SK-N-SH (cell line): ENCODE results near the gene MAD1L1. TPM values are rescaled to one million over a fixed set of nuclear protein-coding genes. Genes with fewer than 3 reads are reported as not detected.

Experiments
- CTCF ChIA-PET: fragments of 300-600, 350-600 bp; formaldehyde crosslinking; extraction: SDS; loops from one replicate; lab custom pipeline; 2021; lab: Yijun Ruan, JAX
- POLR2A ChIA-PET: fragments of 350-600 bp; sonication (Branson Sonifier 250); formaldehyde crosslinking; extraction: SDS; loops from one replicate; lab custom pipeline; 2020; ENCODE audit warnings: antibody characterized with exemption, inconsistent platforms; lab: Yijun Ruan, JAX
- DNase-seq: peaks from one replicate; pipeline ENCODE4 v3.0.0; 2012
- H2AFZ ChIP-seq: fragments of 200-600 bp; sonication (generic); 2 replicates; pipeline ENCODE4 v1.8.1; 2016; ENCODE audit warnings: antibody characterized with exemption, mild to moderate bottlenecking, low read depth
- H3F3A ChIP-seq: fragments of 200-600 bp; sonication (generic); replicated peaks from 2 replicates; pipeline ENCODE3; 2016; ENCODE audit warnings: antibody characterized with exemption, mild to moderate bottlenecking; ENCODE audit not compliant: insufficient read depth
- H3K27ac ChIP-seq, 2 experiments: fragments of 200-500 bp in 1 of 2; fragments of 200-600 bp in 1 of 2; sonication (Bioruptor generic) in 1 of 2; sonication (generic), shearing (Covaris generic) in 1 of 2; 2 replicates each; pipeline versions ENCODE4 v1.5.1 to v1.6.1; 2014 to 2016; ENCODE audit warnings: low read depth in 2 of 2, inconsistent platforms in 1 of 2, low read length in 1 of 2, mild to moderate bottlenecking in 1 of 2, mixed read lengths in 1 of 2
- H3K27me3 ChIP-seq: fragments of 200-600 bp; sonication (generic), shearing (Covaris generic); 2 replicates; pipeline ENCODE4 v1.6.1; 2016; ENCODE audit warnings: mixed run types; ENCODE audit not compliant: insufficient read depth
- H3K36me3 ChIP-seq, 2 experiments: fragments of 200-500 bp in 1 of 2; fragments of 200-600 bp in 1 of 2; sonication (Bioruptor generic) in 1 of 2; sonication (generic) in 1 of 2; replicated peaks in 1 of 2; 2 replicates each; pipeline versions ENCODE3 to v1.5.1; 2014 to 2016; ENCODE audit warnings: low read length in 1 of 2, mild to moderate bottlenecking in 1 of 2; ENCODE audit not compliant: insufficient read depth in 2 of 2, control insufficient read depth in 1 of 2
- H3K4me1 ChIP-seq, 2 experiments: fragments of 200-500 bp in 1 of 2; fragments of 200-600 bp in 1 of 2; sonication (Bioruptor generic) in 1 of 2; sonication (generic), shearing (Covaris generic) in 1 of 2; 2 replicates each; pipeline versions ENCODE4 v1.5.1 to v1.6.1; 2014 to 2016; ENCODE audit warnings: low read depth in 1 of 2, low read length in 1 of 2, mixed run types in 1 of 2; ENCODE audit not compliant: insufficient read depth in 2 of 2, control insufficient read depth in 1 of 2
- H3K4me2 ChIP-seq: fragments of 200-600 bp; sonication (generic), shearing (Covaris generic); 2 replicates; pipeline ENCODE4 v1.6.1; 2017; ENCODE audit warnings: mixed run types
- H3K4me3 ChIP-seq, 2 experiments: fragments of 200-500 bp in 1 of 2; fragments of 200-600 bp in 1 of 2; sonication (Bioruptor generic) in 1 of 2; sonication (generic), shearing (Covaris generic) in 1 of 2; 2 replicates each; pipeline versions ENCODE4 v1.5.1 to v1.8.1; 2014 to 2016; ENCODE audit warnings: low read depth in 2 of 2, inconsistent platforms in 1 of 2, low read length in 1 of 2, mild to moderate bottlenecking in 1 of 2, mixed read lengths in 1 of 2, moderate library complexity in 1 of 2
- H3K79me2 ChIP-seq: fragments of 200-600 bp; sonication (generic); 2 replicates; pipeline ENCODE4 v1.8.1; 2017; ENCODE audit warnings: mild to moderate bottlenecking; ENCODE audit not compliant: insufficient read depth
- H3K9ac ChIP-seq: fragments of 200-600 bp; sonication (generic); 2 replicates; pipeline ENCODE4 v1.6.1; 2017; ENCODE audit warnings: mixed run types
- H3K9me2 ChIP-seq: fragments of 200-600 bp; sonication (generic); 2 replicates; pipeline ENCODE4 v1.6.1; 2017; ENCODE audit warnings: mixed run types
- H3K9me3 ChIP-seq: fragments of 200-600 bp; sonication (generic); 2 replicates; pipeline ENCODE4 v1.6.1; 2017; ENCODE audit warnings: mixed run types, mild to moderate bottlenecking, moderate library complexity
- H4K20me1 ChIP-seq: fragments of 200-600 bp; sonication (generic); 2 replicates; pipeline ENCODE4 v1.6.1; 2017; ENCODE audit warnings: mild to moderate bottlenecking, mixed run types; ENCODE audit not compliant: insufficient read depth
- EZH2phosphoT487 ChIP-seq: fragments of 200-600 bp; sonication (generic); IDR thresholded peaks from 2 replicates; pipeline ENCODE4 v1.6.1; 2017; ENCODE audit warnings: low read depth, mixed run types, mild to moderate bottlenecking, antibody characterized with exemption, moderate library complexity, borderline replicate concordance
- FOXM1 ChIP-seq: IDR thresholded peaks from 2 replicates; pipeline ENCODE4 v1.4.0; 2012; ENCODE audit warnings: low read depth, mild to moderate bottlenecking
- GABPA ChIP-seq: IDR thresholded peaks from 2 replicates; pipeline ENCODE4 v1.4.0; 2012; ENCODE audit warnings: low read depth, mild to moderate bottlenecking
- MAX ChIP-seq: IDR thresholded peaks from 2 replicates; pipeline ENCODE4 v1.4.0; 2012; ENCODE audit warnings: low read depth
- MXI1 ChIP-seq: IDR thresholded peaks from 2 replicates; pipeline ENCODE4 v1.6.1; 2012; ENCODE audit warnings: mild to moderate bottlenecking, low read depth, low read length, improper control_type of control experiment
- PBX3 ChIP-seq: IDR thresholded peaks from 2 replicates; pipeline ENCODE4; 2012
- RAD21 ChIP-seq: IDR thresholded peaks from 2 replicates; pipeline ENCODE4 v1.6.1; 2012; ENCODE audit warnings: mild to moderate bottlenecking, low read length
- REST ChIP-seq: IDR thresholded peaks from 2 replicates; pipeline ENCODE4 v1.6.1; 2012; ENCODE audit warnings: mild to moderate bottlenecking, low read depth, low read length, moderate library complexity
- TCF12 ChIP-seq: IDR thresholded peaks from 2 replicates; pipeline ENCODE4 v1.4.0; 2012
- ZBTB33 ChIP-seq: IDR thresholded peaks from 2 replicates; pipeline ENCODE4 v1.4.0; 2012; ENCODE audit warnings: low read depth, borderline replicate concordance
- WGBS: methylation state at CpG from one replicate; pipeline ENCODE4 v1.1.6; 2017; ENCODE audit warnings: low lambda C conversion rate; 5-methylcytosine and 5-hydroxymethylcytosine counted together
- polyA plus RNA-seq, 3 experiments: library from polyadenylated mRNA; depleted of rRNA; stranded (reverse); fragments of >200 nt; gene quantifications; 2 replicates each; pipeline ENCODE4 v1.2.3, GENCODE V29; 2012

Gene MAD1L1
- polyA plus RNA-seq, 1 of the 3 experiments (the other 2 are of a cell fraction), result 46.2 TPM

- Histone ChIP-seq H3K9me2 (no peaks in the 10 kb centered on the region), H3K36me3 (no peaks in the 10 kb centered on the region), H3K4me2 (no peak overlapping the region), H3K9ac (no peak overlapping the region), H3K27me3 (no peaks in the 10 kb centered on the region), H3K4me1 (peaks cover 0 to 89% of the 10 kb centered on the region in 2 experiments; a peak in 1 of 4 replicates), H2AFZ (no peak overlapping the region), H3K27ac (peak overlapping the region in 1 of 2 experiments; percentile 95; a peak in 2 of 4 replicates), H3K4me3 (no peak overlapping the region), H4K20me1 (no peaks in the 10 kb centered on the region), H3F3A (no peaks in the 10 kb centered on the region), H3K9me3 (no peaks in the 10 kb centered on the region), H3K79me2 (0 out of 2 replicates have a peak, but pooled peaks cover under 1% of the 10 kb centered on the region)
- DNase-seq, result no peak
- POLR2A ChIA-PET, result interaction anchor here (1.2 kb wide), 1 partner anchor 70 kb away, joined by 4 read pairs; no protein-coding TSS in a partner anchor
- CTCF ChIA-PET, result interaction anchor here (0.7 to 2.5 kb wide), 3 partner anchors 14 to 197 kb away, joined by 4 to 8 read pairs (median 7); no protein-coding TSS in a partner anchor
- 94% methylated on average over 24 of the region's 28 CpGs for WGBS
- TF ChIP-seq GABPA, result no peak
- TF ChIP-seq EZH2phosphoT487, result no peak
- TF ChIP-seq ZBTB33, result no peak
- TF ChIP-seq REST, result no peak
- TF ChIP-seq TCF12, result no peak
- no peak for TF ChIP-seq PBX3
- no peak for TF ChIP-seq MXI1
- TF ChIP-seq MAX, result no peak
- no peak for TF ChIP-seq FOXM1
- TF ChIP-seq RAD21, result no peak
These were observed 220.5 kb downstream of the MAD1L1 start for GRCh38 chr7:2012044-2012900.
